ENCODE measurements around the gene MRAP. TPM values are rescaled to one million over a fixed set of nuclear protein-coding genes. Genes with fewer than 3 reads are reported as not detected.

Gene MRAP
- total RNA-seq, 1 experiment from 2014 or later = not detected

GRCh38 chr21:32308696-32309095, 10.0 kb downstream of the MRAP start:
- Histone ChIP-seq H3K79me2 (ENCODE audit: insufficient read depth, low read length) (peaks cover 10% of the 10 kb centered on the region; the same call in 1 of the 2 replicates), H3K4me1 (ENCODE audit: control insufficient read depth in 1 of 2, insufficient read depth in 2 of 2, low read length in 2 of 2) (no peaks in the 10 kb centered on the region), H3K9me3 (ENCODE audit: control insufficient read depth in 1 of 2, insufficient read depth in 1 of 2, low read depth in 1 of 2, low read length in 2 of 2) (no peaks in the 10 kb centered on the region), H3K27ac (ENCODE audit: low read depth, low read length) (no peak overlapping the region), H3K36me3 (ENCODE audit: control insufficient read depth in 1 of 2, insufficient read depth in 2 of 2, low read length in 2 of 2) (peaks cover 20 to 24% of the 10 kb centered on the region in 2 experiments; a peak in 3 of 4 replicates), H3K27me3 (ENCODE audit: insufficient read depth, low read length) (no peaks in the 10 kb centered on the region), H3K9ac (ENCODE audit: low read length) (no peak overlapping the region), H3K4me2 (ENCODE audit: low read length) (no peak overlapping the region), H4K20me1 (ENCODE audit: insufficient read depth) (peaks cover 5% of the 10 kb centered on the region; the same call in 1 of the 2 replicates), H2AFZ (ENCODE audit: low read depth, low read length, poor library complexity, severe bottlenecking) (no peak overlapping the region), H3K9me2 (ENCODE audit: insufficient read depth) (no peaks in the 10 kb centered on the region), H3K4me3 (replicated peaks in 1 of 2; ENCODE audit: low read depth in 1 of 2, low read length in 2 of 2) (no peak overlapping the region)
- intact Hi-C loops (cut with micrococcal nuclease) = no loop called here
- CTCF ChIA-PET = no interaction called here
- DNase-seq (ENCODE audit: low read depth, low spot score) = no peak
- no TSS peak for BruUV-seq (replicated peaks)
- no peak for ATAC-seq
- RAD21 ChIA-PET (ENCODE audit: low non-redundant PET in 1 of 2, low total read pairs in 2 of 2, uncharacterized antibody in 2 of 2, unreplicated experiment in 2 of 2) = no interaction called here
- POLR2A ChIA-PET = no interaction called here
- TF ChIP-seq ZNF274 (IDR thresholded peaks at IDR 0.05; ENCODE audit: low read depth, low read length) (no peak), EGR1 (IDR thresholded peaks at IDR 0.05; ENCODE audit: low read depth) (no peak), POLR2AphosphoS5 (IDR thresholded peaks at IDR 0.05; ENCODE audit: low read depth, low read length) (no peak), ZBTB33 (IDR thresholded peaks at IDR 0.05; ENCODE audit: extremely low read depth, insufficient replicate concordance, low read length) (no peak), ZFX (IDR thresholded peaks at IDR 0.05) (no peak), SIN3A (IDR thresholded peaks at IDR 0.05; ENCODE audit: low read depth) (no peak), ELF1 (IDR thresholded peaks at IDR 0.05; ENCODE audit: borderline replicate concordance, low read depth) (no peak), REST (IDR thresholded peaks at IDR 0.05; ENCODE audit: low read depth) (no peak), YY1 (IDR thresholded peaks at IDR 0.05; ENCODE audit: extremely low read depth, insufficient replicate concordance, low read depth, low read length) (no peak), EZH2 (IDR thresholded peaks at IDR 0.05) (no peak), SP1 (IDR thresholded peaks at IDR 0.05; ENCODE audit: low read depth) (no peak), CTCF (IDR thresholded peaks at IDR 0.05 in 2 of 3, conservative IDR thresholded peaks at IDR 0.05 in 1 of 3; ENCODE audit: borderline replicate concordance in 1 of 3, insufficient read depth in 1 of 3, low read depth in 2 of 3, low read length in 2 of 3) (no peak), CEBPB (IDR thresholded peaks at IDR 0.05; ENCODE audit: low read depth) (no peak), MAX (IDR thresholded peaks at IDR 0.05) (no peak)

Data from HCT116 (cell line).